ENCODE results near the gene MYH7.
"Not testable (repeated sequence)": the region's sequence is repeated elsewhere in the genome, so short reads cannot be mapped to it uniquely, and the experiment has no call there.

Gene MYH7

DNA sequence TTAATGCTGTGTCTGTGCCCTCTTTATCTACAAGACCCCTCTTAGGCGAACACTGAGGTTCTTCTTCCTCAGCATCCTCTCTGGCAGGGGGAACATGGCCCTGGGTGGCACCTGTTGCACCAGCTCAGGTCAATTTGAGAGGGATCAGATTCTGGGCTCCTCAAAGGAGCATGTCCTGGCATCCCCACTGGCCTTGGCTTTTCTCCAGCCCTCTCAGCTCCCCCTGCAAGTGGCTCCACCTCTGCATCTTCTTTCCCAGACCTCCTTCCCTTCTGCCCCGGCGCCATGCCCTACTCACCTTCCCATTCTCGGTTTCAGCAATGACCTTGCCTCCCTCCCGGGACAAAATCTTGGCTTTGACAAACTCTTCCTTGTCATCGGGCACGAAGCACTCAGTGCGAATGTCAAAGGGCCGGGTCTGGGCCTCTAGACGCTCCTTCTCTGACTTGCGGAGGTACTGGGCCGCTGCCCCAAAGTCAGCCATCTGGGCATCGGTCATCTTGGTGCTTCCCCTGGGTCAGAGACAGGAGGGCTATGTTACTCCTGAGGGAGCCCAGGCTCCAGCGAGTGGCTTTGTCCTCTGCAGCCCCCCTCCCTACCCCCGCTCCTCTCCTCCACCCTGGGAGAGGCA lies 28.6 kb downstream of the MYH7 start:
- DNase-seq (ENCODE audit: low read depth in 2 of 2) = no peak

GRCh38 chr14:23406244-23406643 lies 29.2 kb downstream of the MYH7 start:
- DNase-seq (ENCODE audit: low read depth in 2 of 2) = no peak

- DNase-seq (ENCODE audit: low read depth in 2 of 2) = no peak
These were observed 29.9 kb downstream of the MYH7 start for GRCh38 chr14:23405516-23406025.

DNA sequence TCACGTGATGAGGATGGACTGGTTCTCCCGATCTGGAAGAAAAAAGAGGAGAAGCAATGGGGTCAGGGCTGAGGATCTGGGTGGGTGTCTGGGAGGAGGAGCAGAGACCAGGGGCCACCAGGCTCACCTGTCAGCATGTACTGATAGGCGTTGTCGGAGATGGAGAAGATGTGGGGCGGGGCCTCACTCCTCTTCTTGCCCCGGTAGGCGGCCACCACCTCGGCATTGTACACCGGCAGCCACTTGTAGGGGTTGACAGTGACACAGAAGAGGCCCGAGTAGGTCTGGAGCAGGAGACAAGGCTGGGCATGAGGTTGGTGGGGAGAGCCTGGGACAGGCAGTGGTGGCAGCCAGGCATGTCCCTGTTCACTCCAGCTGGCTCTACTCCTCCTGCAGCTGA lies 30.4 kb downstream of the MYH7 start:
- no peak for DNase-seq (ENCODE audit: low read depth in 2 of 2)

GRCh38 chr14:23404331-23404900 lies 31.0 kb downstream of the MYH7 start:
- DNase-seq (ENCODE audit: low read depth in 2 of 2) = no peak

GRCh38 chr14:23403908-23404307 lies 31.6 kb downstream of the MYH7 start:
- no peak for DNase-seq (ENCODE audit: low read depth in 2 of 2)

DNA sequence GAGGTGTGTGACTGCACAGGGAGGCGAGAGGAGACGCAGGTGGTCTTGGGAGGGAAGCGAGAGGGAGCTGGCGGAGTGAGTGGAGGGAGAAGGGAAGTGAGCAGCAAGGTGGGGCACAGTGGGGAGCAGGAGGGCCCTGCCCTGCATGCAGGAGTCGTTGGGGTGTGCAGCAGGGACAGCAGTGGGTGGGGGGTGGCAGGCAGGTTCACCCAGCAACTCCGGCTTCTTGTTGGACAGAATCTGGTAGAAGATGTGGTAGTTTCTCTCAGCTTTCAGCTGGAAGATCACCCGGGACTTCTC lies 32.4 kb downstream of the MYH7 start:
- no peak for DNase-seq (ENCODE audit: low read depth in 2 of 2)

GRCh38 chr14:23402296-23403138 lies 32.9 kb downstream of the MYH7 start:
- no peak for DNase-seq (ENCODE audit: low read depth in 2 of 2)

- DNase-seq (ENCODE audit: low read depth in 2 of 2) = no peak
These were observed 34.2 kb downstream of the MYH7 start for GRCh38 chr14:23401291-23401690.

GRCh38 chr14:23400496-23401149 lies 34.8 kb downstream of the MYH7 start:
- DNase-seq (ENCODE audit: low read depth in 2 of 2) = not testable (repeated sequence)

GRCh38 chr14:23399591-23399990 lies 35.9 kb downstream of the MYH7 start:
- no peak for DNase-seq (ENCODE audit: low read depth in 2 of 2)

DNA sequence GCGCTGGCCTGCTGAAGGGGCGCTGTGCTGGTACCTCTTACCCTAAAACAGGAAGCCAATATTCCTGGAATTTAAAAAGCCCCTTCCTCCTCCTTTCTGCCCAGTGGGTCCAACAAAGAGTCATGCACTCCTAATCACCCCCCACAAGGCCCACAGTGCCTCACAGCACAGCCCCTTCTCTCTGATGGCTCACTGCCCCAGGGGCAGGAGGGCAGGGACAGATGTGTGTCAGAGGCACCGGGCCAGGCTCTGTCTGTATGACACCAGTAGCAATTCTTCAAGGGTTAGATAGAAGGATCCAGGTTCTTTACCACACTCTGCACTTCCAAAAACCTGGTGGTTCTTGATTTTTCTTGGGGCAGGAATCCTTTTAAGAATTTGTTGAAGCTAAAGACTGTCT lies 36.3 kb downstream of the MYH7 start:
- no peak for DNase-seq (ENCODE audit: low read depth in 2 of 2)

DNA sequence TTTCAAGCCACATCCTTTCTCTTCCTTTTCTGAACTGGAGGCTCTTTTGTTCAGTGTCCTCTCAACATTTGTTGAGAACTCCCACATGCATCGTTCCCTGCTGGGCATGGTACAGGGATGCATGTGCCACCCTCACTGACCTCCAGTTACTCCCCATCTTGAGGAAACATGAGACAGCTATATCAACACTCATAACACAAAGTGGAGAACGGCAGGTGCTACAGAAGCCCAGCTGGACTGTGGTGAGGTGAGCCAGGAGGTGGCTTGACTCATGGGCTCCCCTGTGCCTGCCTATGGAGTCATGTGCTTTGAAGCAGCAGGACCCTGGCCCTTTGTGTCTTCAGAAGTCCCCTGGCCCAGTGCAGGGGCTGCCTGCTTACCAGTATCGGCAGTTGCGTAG lies 37.1 kb downstream of the MYH7 start:
- no peak for DNase-seq (ENCODE audit: low read depth in 2 of 2)

GRCh38 chr14:23396781-23397407 lies 38.6 kb downstream of the MYH7 start:
- DNase-seq (ENCODE audit: low read depth in 2 of 2) = no peak

DNA sequence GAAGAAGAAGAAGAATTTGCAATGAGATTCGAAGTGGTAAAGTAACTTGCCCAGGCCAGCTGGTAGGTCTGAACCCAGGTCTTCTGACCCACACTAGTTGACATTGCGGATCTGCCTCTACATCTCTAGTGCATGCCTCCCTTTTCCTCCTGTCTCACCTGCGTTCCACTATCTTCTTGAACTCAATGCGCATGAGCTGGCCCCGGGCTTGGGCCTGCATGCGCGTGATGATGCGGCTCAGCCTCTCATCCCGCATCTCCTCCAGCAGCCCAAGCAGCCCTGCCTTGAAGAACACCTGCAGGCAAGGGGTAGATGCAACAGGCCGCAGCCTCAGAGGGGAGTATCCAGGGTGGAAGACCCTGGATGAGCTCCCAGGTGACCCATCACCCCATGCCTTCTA lies 39.3 kb downstream of the MYH7 start:
- DNase-seq (ENCODE audit: low read depth in 2 of 2) = no peak

DNA sequence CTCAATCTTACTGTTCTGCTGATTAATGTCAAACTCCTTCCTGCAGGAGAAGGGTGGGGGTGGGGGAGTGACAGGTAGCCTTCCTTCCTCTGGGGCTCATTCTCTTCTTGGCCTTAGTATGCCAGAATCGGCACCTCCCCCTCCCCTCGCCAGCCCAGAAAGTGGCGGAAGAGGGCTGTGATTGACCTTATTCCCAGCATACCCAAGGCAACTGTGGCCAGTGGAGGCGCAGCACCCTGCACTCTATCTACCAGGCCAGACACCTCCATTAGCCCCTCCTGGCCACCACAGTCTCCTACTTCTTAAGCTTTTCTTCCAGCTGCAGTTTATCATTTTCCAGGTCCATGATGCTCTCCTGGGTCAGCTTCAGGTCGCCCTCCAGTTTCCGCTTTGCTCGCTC lies 42.8 kb downstream of the MYH7 start:
- DNase-seq (ENCODE audit: low read depth in 2 of 2) = no peak

DNA sequence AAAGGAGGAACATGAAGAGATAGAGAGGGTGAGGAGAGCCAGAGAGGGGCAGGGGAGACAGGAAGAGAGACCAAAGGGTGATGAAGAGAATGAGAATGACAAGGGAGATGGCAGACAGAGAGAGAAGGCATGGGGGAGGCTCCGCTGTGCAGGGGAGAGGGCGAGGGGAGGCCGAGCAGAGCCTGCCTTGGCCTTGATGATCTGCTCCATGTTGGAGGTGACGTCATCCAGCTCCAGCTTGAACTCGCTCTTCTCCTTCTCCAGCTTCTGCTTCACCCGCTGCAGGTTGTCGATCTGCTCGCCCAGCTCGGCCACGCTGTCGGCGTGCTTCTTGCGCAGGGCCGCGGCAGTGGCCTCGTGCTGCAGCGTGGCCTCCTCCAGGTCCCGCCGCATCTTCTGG lies 45.6 kb downstream of the MYH7 start:
- not testable (repeated sequence) for DNase-seq (ENCODE audit: low read depth in 2 of 2)

GRCh38 chr14:23389396-23389795 lies 46.1 kb downstream of the MYH7 start:
- no peak for DNase-seq (ENCODE audit: low read depth in 2 of 2)

- no peak for DNase-seq (ENCODE audit: low read depth in 2 of 2)
These were observed 46.5 kb downstream of the MYH7 start for GRCh38 chr14:23388996-23389395.

DNA sequence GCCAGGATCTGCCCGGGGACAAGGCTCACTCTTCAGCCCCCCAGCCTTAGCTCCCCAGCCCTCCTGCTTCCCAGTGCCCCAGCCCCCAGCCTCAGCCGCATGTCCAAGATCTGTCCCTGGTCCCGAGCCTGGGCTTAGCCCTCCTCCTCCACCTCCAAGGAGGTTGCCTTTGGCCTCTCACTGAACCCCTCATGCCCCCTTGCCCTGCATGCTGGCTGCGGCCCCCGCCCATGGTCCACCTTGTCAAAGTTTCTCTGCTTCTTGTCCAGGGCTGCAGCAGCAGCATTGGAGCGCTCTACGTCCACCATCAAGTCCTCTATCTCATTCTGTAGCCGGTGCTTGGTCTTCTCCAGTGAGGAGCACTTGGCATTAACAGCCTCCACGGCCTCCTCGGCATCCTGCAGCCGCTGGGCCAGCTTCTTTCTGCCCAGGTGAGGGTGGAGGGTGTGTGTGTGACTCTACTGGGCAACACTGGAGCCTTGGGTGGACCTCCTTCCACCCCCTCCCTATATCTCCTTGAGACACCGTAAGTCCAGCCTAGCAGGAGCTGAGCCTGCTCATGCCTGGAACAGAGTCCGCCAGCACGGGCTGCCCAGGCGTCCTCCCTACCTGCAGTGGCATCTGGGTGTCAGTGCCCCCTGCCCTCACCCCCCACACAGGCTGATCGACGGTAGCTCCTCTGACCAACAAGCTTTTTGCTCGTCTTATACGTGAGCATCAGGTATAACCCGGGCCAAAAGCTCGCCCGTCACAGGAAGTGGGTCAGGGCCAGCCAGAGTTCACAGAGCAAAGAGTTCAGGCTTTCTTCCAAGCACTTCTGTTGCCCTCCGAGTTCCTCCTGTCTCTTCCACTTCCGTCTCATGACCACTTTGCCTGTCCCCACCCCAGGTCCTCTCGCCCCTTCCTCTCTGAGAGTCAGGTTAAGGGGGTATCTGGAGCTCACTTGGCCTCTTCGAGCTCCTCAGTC lies 47.3 kb downstream of the MYH7 start:
- no peak for DNase-seq (ENCODE audit: low read depth in 2 of 2)

- no peak for DNase-seq (ENCODE audit: low read depth in 2 of 2)
These were observed 48.5 kb downstream of the MYH7 start for GRCh38 chr14:23386999-23387398.
